NCI-H2029 (cell line): ENCODE results near the gene ANTXR1.

Experiments used
- DNase-seq: peaks from one replicate; lab custom pipeline; 2025; lab: John Stamatoyannopoulos, UW

ANTXR1 gene

DNA sequence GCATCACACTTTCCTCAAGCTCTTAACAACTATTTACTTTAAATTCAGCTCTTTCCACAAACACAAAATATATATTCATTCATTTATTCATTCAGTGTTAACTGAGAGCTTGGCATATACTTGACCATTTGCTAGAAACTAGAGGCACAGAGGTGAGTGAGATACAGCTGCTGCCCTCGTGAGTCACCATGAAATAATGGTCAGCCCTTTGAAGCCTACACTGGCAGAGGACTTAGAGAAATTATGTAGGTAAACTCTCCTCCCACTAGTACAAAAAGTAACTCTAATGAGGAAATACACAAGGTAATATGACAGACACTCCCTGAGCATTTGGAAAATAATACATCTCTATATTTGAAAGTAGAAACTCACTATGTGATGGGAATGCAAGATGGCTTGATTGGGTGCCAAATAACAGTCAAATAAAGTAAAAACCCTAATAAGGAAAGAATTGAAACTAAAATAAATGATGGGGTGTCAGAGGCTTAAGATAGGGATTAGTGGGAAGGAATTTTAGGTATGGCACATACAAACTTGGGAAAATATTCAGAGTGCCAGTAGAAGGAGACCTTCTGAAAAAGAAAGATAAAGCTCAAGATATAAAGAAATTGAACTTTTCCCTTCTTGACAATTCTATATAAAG, 61.1 kb downstream of the ANTXR1 start:
- DNase-seq = no peak

DNA sequence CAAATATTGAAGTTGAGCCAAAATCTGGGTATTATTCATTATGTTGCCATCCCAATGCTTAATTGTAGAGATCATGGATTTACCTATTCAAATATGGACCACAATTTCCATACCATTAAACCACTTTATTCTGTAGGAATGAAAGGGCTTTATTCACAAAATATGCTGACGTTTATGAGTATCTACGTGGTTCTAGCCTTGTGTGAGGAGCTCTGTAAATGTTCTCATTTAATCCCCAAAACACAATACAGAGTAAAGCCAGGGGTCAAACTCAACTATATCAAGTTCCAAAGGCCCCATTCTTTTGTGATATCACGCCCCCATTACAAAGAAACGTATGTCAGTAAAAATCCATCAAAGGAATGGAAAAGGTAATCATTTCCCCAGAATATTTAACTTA, 61.9 kb downstream of the ANTXR1 start:
- DNase-seq = no peak

DNA sequence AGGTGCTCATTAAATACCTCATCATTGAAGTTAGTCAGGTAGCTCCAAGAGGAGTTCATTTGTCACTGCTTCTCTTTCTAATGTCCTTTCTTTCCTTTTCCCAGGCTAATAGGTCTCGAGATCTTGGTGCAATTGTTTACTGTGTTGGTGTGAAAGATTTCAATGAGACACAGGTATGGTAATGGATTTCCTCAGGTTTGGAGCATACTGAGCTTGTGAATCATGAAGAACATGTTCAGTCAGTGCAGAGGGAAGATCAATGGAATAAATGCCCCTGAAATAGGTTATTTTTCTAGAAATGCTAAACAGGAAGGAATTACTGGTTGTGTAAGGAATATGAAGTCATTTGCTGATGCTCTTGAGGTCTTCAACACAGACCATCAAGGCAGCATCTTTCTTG, 62.5 kb downstream of the ANTXR1 start:
- no peak for DNase-seq

DNA sequence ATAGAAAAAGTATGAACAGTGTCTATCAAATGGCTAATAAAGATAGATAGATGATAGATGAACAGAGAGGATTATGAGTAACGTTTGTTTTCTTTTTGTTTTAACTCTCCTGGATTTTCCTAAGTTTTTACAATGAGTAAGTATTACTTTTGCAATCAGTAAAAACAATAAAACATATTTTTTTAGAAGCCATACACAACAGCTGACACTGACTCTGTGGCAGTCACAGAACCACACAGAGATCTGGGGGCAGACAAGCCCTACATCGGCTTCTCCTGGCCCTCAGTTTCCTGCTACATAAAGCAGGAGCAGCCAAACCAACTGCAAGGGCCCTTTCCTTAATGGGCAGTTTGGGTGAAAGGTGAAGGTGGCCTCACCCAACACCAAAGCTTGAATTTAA, 63.6 kb downstream of the ANTXR1 start:
- DNase-seq = no peak

DNA sequence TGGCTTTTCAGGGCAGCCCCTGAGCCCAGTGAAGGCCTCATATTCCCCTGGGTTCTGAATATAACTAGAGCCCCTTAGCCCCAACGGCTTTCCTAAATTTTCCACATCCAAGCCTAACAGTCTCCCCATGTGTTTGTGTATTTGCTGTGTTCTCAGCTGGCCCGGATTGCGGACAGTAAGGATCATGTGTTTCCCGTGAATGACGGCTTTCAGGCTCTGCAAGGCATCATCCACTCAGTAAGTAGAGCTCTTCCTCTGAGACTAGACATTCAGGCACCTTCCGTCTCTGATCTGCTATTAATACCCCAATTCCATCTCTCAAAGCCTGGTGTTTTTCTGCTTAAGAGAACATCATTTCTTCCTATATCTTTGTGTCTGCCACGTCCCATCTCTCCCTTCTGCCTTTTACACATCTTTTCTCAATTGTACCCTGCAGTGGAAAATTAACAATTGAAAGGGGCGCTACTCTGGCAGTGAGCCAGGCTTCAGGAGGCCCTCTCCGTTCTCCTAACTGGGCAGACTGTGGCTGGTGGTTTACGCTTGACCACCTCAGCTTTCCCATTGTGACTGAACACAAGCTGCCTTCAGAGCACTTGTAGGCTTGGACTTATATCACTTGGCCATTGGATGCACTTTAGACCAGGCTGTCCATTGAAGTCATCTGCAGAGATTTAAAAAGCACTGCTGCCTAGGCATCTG, 64.4 kb downstream of the ANTXR1 start:
- DNase-seq = no peak

DNA sequence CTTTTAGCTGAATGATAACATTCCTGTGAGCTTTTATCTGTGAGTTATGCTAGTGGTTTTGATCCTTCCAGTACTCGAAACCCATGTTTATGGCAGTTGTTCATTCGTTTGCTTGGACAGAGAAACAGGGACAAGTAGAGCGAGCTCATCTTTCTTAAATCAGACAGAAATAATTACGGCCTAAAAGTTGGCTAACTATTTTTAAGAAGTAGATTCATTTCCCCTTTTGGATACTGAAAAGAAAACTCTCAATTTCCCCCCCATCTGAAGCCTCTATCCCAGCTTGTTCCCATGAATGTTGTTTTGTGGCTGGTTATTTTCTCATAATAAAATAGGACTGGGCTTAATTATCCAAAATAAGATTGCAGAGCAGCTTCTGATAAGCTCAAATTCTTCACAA, 67.1 kb downstream of the ANTXR1 start:
- DNase-seq = no peak

DNA sequence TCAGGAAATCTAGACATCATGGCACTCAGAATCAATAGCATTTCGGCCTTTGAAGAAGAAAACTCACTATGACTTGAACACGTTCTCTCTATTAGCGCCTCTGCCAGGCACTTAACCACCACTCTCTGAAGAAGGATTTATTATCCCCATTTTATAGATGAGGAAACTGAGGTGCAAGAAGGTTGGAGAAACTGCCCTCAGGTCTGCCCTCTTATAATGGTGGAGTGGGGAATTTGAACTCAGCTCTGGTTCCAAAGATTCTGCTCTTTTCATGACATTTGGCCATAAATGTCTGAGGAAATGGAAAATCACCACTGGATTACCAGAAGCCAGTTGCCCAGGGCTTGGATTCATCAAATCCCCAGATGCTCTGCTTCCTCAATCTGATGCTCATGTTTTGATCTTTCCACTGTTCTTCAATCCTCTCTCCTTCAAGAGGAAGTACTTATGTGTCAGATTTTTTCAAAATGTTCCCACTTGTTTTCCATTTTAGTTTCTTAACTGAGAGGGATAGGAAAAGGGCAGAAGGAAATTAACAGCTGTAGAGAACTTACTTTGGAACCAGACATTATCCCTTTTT, 68.1 kb downstream of the ANTXR1 start:
- no peak for DNase-seq

DNA sequence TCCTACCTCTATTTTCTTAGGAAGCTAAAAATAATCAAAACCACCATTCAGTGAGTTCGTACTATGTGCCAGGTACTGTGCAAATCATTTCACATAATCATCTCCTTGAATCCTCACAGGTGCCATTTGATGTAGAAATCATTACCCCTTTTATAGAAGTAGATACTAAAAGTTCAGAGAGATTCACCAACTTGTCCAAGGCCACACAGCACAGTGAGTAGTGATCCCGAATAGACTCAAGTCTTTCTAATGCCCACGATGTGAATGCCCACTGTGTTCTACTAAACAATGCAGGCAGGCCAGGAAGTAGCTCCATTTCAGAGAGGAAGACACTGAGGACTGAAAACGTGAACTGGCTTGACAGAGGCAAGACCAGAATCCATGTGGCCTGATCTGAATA, 68.8 kb downstream of the ANTXR1 start:
- no peak for DNase-seq

DNA sequence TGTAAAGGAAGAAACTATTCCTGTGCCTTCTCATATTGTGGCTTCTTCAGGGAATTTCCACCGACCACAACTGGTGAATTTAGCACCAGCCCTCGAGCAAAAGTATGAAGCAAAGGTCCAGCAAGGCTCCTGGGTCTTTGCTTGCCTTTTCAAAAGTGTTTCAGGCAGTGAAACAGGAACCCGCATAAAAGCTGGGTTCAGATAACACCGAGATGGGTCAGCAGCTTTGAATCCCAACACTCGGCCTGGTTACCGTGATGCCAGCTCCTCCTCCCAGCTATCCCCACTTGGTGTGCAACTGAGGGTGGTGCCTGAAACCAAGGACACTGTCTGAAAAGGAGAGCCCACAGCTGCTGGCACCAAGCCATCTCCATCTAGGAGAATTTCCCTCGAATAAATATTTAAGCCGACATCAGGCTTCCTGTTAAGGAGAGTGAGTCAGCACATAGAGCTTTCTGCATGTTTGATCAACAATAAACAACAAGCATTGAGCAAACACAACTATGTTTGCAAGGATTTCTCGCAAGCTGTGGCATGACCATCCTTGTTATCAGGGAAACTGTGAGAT, 69.5 kb downstream of the ANTXR1 start:
- peak; percentile 78 for DNase-seq

DNA sequence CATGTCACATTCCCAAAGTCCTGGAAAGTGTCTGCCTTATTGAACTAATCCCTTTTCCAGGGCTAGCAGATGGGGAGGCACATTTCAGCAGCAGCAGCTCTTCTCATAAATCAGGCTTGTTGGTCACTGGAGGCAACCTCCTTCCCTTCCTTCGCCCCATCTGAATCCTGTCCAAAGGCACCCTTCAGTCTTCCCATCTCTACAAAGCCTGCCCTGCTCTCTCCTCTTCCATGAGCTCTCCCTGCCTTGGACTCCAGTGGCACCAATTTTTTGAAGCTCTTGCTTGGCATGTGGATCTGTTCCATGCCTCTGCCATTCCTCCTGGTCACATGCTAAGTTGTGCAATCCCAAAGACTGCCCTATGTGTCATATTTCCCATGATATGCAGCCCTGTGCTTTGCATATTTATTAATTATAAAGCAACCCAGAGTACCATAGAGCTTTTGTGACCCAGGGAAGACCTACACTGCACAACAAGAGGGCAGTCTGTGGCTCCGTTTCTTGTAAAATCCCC, 70.3 kb downstream of the ANTXR1 start:
- DNase-seq = no peak

DNA sequence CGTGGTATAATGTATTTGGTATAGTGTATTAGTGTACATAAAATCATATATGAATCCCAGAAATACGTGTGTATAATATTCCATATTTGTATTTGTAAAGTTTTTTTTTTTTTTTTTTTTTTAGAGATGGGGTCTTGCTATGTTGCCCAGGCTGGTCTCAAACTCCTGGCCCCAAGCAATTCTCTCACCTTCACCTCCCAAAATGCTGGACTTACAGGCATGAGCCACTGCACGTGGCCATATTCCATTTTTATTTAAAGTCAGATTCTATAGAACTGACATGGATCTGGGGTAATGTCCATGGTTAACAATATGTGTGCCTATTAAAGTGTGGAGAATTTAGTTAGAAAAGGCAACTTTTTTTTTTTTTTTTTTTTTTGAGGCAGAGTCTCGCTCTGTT, 71.5 kb downstream of the ANTXR1 start:
- DNase-seq = no peak

DNA sequence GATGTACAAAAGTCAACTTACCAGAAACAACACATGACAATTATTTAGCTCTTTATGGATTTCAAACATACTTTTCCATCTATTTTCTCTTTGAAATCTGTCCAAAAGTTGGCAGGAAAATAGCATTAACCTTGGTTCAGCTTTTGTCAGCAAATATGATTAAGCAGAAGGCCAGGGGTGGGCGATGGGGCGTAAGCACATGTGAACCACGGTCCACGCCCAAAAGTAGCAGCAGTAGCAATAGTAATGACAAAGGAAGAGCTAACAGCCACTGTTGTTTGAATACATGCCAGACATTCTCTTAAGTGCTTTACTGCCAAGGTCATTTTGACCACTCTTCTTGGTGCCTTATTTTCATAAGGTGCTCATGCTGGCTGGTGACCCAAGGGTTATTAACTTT, 73.5 kb downstream of the ANTXR1 start:
- no peak for DNase-seq

DNA sequence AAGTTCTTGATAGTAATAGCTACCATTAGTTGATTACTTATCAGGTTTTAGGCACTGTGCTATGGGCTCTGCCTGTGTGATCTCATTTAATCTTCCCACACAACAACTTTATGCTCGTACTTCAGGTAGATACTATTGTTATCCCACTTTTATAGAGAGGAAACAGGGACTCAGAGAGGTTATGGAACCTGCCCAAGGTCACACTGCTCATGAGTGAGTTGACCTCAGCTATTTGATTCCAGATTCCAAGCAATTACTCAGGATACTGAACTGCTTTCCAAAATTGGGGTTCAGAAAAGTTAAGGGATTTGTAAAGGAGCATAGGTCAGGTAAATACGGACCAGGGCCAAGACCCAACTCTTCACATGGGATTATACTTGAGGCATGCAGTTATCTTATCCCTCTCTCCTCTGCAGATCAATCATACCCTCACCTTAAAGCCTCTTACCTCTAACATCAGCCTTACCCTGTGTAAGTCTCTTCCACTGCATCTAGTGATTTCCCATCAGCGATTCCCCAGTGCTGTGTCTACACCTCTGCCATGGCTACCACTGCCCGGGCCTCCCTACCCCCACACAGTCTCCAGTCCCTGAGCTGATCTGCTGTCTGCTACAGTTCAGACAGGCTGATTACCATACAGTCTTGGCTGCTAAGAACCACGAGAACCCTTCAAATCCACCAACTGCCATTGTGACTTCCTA, 74.4 kb downstream of the ANTXR1 start:
- no peak for DNase-seq

DNA sequence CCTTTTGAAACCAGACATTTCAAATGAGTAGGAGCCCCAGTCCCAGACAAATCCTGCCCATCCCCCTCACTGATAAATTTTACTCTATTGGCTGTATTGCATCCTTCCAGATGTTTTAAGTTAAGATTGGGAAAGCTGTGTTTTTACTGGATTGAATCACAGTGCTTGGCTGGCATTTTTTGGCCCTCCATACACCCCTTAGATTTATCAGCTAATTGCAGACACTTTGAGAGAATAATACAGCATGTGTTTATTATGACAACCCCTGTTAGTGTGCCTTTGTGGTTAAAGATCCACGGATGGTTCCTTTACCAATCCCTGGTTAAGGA, 74.9 kb downstream of the ANTXR1 start:
- no peak for DNase-seq

DNA sequence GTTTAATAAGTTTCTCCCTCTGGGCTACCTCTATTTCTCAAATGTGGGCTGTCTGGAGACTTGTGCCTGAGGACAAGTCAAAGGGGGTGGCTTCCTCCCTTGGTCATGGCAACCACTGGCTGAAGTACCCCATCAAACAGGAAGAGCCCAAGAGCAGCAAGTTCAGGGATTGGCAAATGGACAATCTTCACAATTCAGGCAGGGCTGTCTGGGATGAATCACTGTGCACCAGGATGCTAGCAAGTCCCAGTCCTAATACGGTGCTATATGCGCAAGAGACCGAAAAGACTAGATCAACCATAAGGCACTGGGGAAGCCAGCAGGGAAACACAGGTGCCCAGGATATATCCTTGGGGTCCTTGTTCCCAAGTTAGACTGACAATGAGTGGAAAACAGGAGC, 75.5 kb downstream of the ANTXR1 start:
- no peak for DNase-seq

DNA sequence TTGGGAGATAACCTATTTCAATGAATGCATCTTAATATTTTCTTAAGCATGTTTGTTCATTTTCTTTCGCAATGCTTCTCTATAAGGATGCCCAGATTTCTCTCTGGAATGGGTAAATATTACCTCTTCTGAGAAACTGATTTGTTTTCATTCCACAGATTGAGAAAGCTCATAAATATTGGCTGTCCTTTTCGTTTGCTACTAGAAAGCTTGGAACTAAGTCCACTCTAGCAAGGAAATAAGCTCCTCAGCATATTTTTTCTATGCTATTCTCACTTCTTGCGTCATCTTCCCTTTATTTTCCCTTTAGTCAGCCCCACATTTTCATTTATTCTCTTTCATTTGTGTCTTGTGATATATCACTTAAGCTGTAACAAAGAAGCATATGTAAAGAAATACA, 76.3 kb downstream of the ANTXR1 start:
- DNase-seq = no peak

DNA sequence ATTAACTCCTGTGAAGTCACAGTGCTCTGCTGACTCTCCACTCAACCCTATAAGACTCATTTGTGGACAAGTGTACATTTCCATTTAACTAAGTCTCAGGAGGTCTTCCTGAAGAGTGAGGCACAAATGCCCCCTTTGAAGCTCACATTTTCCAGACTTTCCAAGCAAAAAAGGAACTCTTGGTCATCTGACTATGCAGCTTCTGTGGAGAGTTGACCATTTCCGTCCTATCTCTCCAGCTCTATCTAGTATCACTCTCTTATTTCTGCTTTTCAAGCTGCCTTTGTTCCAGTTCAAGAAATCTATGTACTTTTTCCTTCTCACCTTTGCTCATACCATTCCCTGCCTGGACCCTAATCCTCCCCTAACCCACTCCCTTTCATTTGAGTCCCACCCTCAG, 77.0 kb downstream of the ANTXR1 start:
- DNase-seq = no peak

DNA sequence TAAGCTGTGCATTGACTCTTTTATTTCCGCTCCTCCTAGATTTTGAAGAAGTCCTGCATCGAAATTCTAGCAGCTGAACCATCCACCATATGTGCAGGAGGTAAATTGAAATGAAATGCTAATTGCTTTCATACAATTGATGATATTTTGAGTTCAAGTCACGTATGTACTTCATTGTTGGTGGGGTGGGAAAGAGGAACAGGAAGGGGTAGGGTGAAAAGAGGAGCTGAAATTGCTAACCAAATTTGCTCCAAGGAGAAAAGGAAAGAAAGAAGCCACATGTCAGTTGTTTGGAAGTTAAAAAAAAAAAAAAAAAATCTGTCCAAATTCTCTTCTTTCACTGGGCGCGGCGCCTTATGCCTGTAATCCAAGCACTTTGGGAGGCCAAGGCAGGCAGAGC, 77.8 kb downstream of the ANTXR1 start:
- no peak for DNase-seq

DNA sequence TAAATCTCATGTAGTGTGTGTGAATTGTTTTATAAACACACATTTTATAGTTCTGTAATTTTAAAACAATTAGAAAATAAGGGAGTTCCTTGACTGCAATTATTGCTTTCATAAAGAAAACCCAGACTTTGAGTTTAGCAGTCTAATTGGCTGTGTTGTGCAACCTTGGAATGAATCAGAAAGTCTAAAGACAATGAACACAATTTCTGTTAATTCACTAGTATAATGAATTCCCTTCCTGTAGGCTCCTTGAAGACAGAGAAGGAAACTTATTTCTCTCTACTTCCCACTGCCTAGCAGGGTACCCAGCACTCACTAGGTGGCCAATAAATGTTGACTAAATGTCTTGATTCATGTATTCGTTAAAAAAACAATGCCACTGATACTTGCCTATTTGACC, 79.9 kb downstream of the ANTXR1 start:
- DNase-seq = no peak

DNA sequence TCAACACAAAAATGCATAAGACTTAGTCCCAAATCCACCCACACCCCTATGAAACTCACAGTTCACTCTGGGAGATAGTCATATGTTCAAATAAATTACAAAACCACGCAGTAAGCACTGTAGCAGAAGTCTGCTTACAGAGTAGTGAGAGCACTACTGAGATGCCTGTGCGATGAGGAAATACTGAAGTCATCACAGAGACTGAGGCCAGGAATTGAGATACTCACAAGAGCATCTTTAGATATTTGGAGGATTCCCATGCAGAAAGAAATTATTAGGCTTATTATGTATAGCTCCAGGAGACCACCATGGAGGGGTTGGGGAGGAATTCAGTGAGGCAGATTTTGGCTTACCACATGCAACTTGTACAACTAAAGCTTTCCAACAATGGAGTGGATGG, 82.3 kb downstream of the ANTXR1 start:
- DNase-seq = no peak

DNA sequence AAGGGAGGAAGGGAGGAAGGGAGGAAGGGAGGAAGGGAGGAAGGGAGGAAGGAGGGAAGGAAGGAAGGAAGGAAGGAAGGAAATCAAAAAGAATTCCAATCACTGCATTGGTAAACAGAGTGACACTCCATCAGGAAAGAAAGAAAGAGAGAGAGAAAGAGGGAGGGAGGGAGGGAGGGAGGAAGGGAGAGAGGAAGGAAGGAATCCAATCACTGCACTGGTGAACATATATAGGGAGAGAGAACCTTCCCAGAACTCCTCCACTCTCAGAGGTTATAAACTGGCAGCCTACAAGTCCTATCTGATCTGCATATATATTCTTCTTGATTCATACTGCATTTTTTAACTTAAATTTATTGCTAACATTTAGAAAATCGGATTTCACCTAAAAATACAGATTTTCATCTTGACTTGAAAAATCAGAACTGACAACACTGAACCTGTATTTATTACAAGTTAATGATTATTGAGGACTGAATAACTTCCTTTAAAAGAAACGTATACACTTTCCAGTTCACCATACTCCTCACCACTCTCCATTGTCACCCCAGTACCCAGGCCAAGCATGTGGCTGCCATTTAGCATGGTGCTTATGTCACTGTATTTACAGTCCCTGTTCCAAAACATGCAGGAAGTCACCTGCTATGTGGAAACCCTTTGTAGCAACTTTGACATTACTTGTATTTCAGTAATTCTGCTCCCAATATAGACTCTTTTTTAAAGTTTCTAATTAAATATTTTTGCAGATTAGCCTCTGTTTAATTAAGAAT, 83.5 kb downstream of the ANTXR1 start:
- DNase-seq = no peak

DNA sequence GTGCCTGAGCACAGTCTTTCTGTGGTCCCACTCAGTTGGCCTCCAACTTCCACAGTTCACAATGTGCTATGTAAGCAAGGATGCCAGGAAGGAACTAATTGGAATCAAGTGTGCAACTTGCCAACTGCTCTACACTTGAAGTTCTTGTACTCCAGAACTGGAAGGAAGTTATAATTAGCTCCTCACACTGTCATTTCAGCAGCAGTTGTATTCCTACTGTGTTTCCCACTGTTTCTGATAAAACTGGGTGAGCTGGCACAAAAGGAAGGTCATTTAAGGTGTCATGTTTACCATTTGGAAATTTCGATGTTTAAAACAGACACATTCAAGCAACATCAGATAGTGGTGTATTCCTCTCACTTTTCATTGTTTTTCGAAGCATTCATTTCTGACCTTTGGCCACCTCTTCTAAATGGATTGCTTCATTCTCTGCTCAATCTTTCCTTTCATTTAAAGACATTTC, 84.2 kb downstream of the ANTXR1 start:
- no peak for DNase-seq
